ENCODE data around the gene RHCE. TPM values are rescaled to one million over a fixed set of nuclear protein-coding genes. Genes with fewer than 3 reads are reported as not detected.

Gene RHCE
- polyA plus RNA-seq, 3 donors: 0.47 TPM; not detected in 2

- Histone ChIP-seq H3K4me2 (replicated peaks; ENCODE audit: extremely low read depth, low read length, poor library complexity, severe bottlenecking) (no peak overlapping the region), H3K79me2 (ENCODE audit: insufficient read depth, low read length) (peaks cover 3% of the 10 kb centered on the region), H3K9ac (ENCODE audit: insufficient read depth, low read length, poor library complexity, severe bottlenecking) (no peak overlapping the region), H2AFZ (ENCODE audit: insufficient read depth, low read depth, low read length, poor library complexity, severe bottlenecking) (no peak overlapping the region), H3K9me3 (replicated peaks in 1 of 2; ENCODE audit: control insufficient read depth in 1 of 2, insufficient read depth in 1 of 2, low read length in 2 of 2) (no peaks in the 10 kb centered on the region), H3K4me1 (ENCODE audit: control insufficient read depth in 1 of 2, insufficient read depth in 2 of 2, low read length in 2 of 2) (peaks cover 0 to 1% of the 10 kb centered on the region in 2 donors), H4K20me1 (ENCODE audit: insufficient read depth, low read length) (no peaks in the 10 kb centered on the region), H3K27ac (ENCODE audit: low read depth in 1 of 2, low read length in 2 of 2) (no peak overlapping the region), H3K36me3 (replicated peaks in 1 of 2; ENCODE audit: control insufficient read depth in 1 of 2, insufficient read depth in 2 of 2, low read length in 2 of 2) (peaks cover 4 to 37% of the 10 kb centered on the region in 2 donors), H3K4me3 (replicated peaks in 1 of 3; ENCODE audit: low read depth in 2 of 3, low read length in 3 of 3) (no peak overlapping the region), H3K27me3 (ENCODE audit: control insufficient read depth in 2 of 2, insufficient read depth in 2 of 2, low read length in 2 of 2) (no peaks in the 10 kb centered on the region)
- Mint-ChIP-seq H3K27ac (no peak overlapping the region), H3K27me3 (ENCODE audit: low read depth in 3 of 3) (peaks cover 0 to 2% (median 0%) of the 10 kb centered on the region in 3 donors), H3K4me3 (no peak overlapping the region), H3K4me1 (peaks cover 11% of the 10 kb centered on the region), H3K9me3 (no peaks in the 10 kb centered on the region), H3K36me3 (peaks cover 36 to 61% of the 10 kb centered on the region in 2 donors)
- intact Hi-C loops (cut with micrococcal nuclease): no loop called here
- 83% methylated on average over 1 of the region's 4 CpGs for WGBS (ENCODE audit: insufficient coverage)
- no peak for TF ChIP-seq CTCF (IDR thresholded peaks at IDR 0.05)
- no peak for DNase-seq
These were observed 46.6 kb upstream of the RHCE start for GRCh38 chr1:25467193-25467592.

GRCh38 chr1:25462732-25463131 lies 42.1 kb upstream of the RHCE start:
- H3K79me2 ChIP-seq (ENCODE audit: insufficient read depth, low read length): peaks cover 11% of the 10 kb centered on the region
- intact Hi-C loops (cut with micrococcal nuclease): no loop called here
- H3K36me3 Mint-ChIP-seq: peaks cover 34 to 61% of the 10 kb centered on the region in 2 donors

More at GRCh38 chr1:25462732-25463131, 42.1 kb upstream of the RHCE start:
- Mint-ChIP-seq H3K4me3 (no peak overlapping the region), H3K9me3 (no peaks in the 10 kb centered on the region), H3K27ac (no peak overlapping the region), H3K27me3 (ENCODE audit: low read depth in 3 of 3) (peaks cover 0 to 2% (median 0%) of the 10 kb centered on the region in 3 donors), H3K4me1 (peaks cover 28% of the 10 kb centered on the region)
- H3K9ac ChIP-seq (ENCODE audit: insufficient read depth, low read length, poor library complexity, severe bottlenecking): no peak overlapping the region
- no peak for TF ChIP-seq CTCF (IDR thresholded peaks at IDR 0.05)
- no peak overlapping the region for H3K4me3 ChIP-seq (replicated peaks in 1 of 3; ENCODE audit: low read depth in 2 of 3, low read length in 3 of 3)
- H4K20me1 ChIP-seq (ENCODE audit: insufficient read depth, low read length): no peaks in the 10 kb centered on the region
- DNase-seq: no peak
- H3K27me3 ChIP-seq (ENCODE audit: control insufficient read depth in 2 of 2, insufficient read depth in 2 of 2, low read length in 2 of 2): no peaks in the 10 kb centered on the region
- WGBS (ENCODE audit: insufficient coverage): 100% methylated on average over 1 of the region's 5 CpGs
- no peak overlapping the region for H2AFZ ChIP-seq (ENCODE audit: insufficient read depth, low read depth, low read length, poor library complexity, severe bottlenecking)
- peaks cover 21 to 23% of the 10 kb centered on the region in 2 donors for H3K4me1 ChIP-seq (ENCODE audit: control insufficient read depth in 1 of 2, insufficient read depth in 2 of 2, low read length in 2 of 2)
- peaks cover 7 to 33% of the 10 kb centered on the region in 2 donors for H3K36me3 ChIP-seq (replicated peaks in 1 of 2; ENCODE audit: control insufficient read depth in 1 of 2, insufficient read depth in 2 of 2, low read length in 2 of 2)
- H3K27ac ChIP-seq (ENCODE audit: low read depth in 1 of 2, low read length in 2 of 2): no peak overlapping the region
- no peaks in the 10 kb centered on the region for H3K9me3 ChIP-seq (replicated peaks in 1 of 2; ENCODE audit: control insufficient read depth in 1 of 2, insufficient read depth in 1 of 2, low read length in 2 of 2)
- H3K4me2 ChIP-seq (replicated peaks; ENCODE audit: extremely low read depth, low read length, poor library complexity, severe bottlenecking): no peak overlapping the region

All from CD14-positive monocyte (primary cell).